Measurements from ENCODE around the gene MYEF2.

DNA sequence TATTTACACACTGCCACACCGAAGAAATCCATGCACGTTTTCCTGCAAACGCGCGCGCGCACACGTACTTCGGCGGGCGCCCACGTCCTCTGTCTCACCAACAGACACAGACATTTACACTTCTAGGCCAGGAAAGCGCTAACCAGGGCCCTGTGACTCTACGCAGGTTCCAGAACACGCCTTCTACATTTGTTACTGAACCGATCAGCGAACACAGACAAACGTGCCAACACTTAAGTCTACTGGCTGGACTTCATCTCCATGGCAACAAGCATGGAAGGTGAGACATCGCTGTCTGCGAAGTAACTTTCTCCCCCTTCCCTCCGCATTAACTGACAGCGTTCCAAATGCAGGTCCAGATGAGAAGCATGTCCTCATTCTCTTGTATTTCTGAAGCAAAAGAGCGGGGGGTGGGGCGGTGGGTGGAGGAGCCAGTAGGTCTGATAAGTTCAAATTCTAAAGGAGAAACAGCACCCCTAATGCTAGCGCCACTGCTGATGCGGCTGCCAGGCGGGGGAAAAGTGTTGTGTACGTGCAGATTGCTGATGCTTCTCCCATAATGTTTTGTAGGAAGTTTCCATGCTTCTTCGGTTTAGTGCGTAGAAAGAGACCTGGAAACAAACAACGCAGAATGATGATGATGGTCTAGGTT is 13.6 kb upstream of the MYEF2 start, which contains the start of gene CTXN2:
- TF ChIP-seq, protein P1, sequence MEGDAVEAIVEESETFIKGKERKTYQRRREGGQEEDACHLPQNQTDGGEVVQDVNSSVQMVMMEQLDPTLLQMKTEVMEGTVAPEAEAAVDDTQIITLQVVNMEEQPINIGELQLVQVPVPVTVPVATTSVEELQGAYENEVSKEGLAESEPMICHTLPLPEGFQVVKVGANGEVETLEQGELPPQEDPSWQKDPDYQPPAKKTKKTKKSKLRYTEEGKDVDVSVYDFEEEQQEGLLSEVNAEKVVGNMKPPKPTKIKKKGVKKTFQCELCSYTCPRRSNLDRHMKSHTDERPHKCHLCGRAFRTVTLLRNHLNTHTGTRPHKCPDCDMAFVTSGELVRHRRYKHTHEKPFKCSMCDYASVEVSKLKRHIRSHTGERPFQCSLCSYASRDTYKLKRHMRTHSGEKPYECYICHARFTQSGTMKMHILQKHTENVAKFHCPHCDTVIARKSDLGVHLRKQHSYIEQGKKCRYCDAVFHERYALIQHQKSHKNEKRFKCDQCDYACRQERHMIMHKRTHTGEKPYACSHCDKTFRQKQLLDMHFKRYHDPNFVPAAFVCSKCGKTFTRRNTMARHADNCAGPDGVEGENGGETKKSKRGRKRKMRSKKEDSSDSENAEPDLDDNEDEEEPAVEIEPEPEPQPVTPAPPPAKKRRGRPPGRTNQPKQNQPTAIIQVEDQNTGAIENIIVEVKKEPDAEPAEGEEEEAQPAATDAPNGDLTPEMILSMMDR (conservative IDR thresholded peaks at IDR 0.05; ENCODE audit: low read depth, low read length), result no peak
- TF ChIP-seq EZH2 (IDR thresholded peaks at IDR 0.05; ENCODE audit: low read length, unreplicated experiment), result no peak
